ENCODE data around the gene C3orf33.

GRCh38 chr3:155805204-155805801, 775 bp downstream of the C3orf33 start:
- no peak for TF ChIP-seq CTCF (IDR thresholded peaks at IDR 0.05)
- no peak for TF ChIP-seq RCOR1 (IDR thresholded peaks at IDR 0.05; ENCODE audit: low read depth, low read length)
- TF ChIP-seq CEBPB (IDR thresholded peaks at IDR 0.05): no peak
- TF ChIP-seq EP300 (IDR thresholded peaks at IDR 0.05): no peak
- TF ChIP-seq JUN (IDR thresholded peaks at IDR 0.05): no peak
- no peak for TF ChIP-seq USF2 (IDR thresholded peaks at IDR 0.05)
- TF ChIP-seq POLR2A (IDR thresholded peaks at IDR 0.05; ENCODE audit: low read length): no peak
- TF ChIP-seq BCL3 (IDR thresholded peaks at IDR 0.05): no peak
- no peak for TF ChIP-seq NPAS2 (CRISPR knock-in tag; IDR thresholded peaks at IDR 0.05; ENCODE audit: borderline replicate concordance)
- TF ChIP-seq PBX3 (IDR thresholded peaks at IDR 0.05): no peak
- no peak for TF ChIP-seq RFX5 (IDR thresholded peaks at IDR 0.05)

Data from A549 (cell line).